RWPE2 (cell line): Measurements from ENCODE around the gene GRK2.
A peak's percentile ranks its signal among the peaks of the same experiment; 100 is the strongest.
"Not testable (repeated sequence)": the region's sequence is repeated elsewhere in the genome, so short reads cannot be mapped to it uniquely, and the experiment has no call there.

ENCODE experiments used
- ATAC-seq: fragments of 200-7000 bp; cut with Tn5 transposase; 3 replicates; pipeline ENCODE4 v1.9.1; 2021; ENCODE audit warnings: low read depth
- DNase-seq: peaks from one replicate; pipeline ENCODE4 v3.0.0-alpha.2; 2020; ENCODE audit warnings: low spot score
- H3K27ac ChIP-seq: fragments of 450-650 bp; 2 replicates; pipeline ENCODE4 v1.5.1; 2017; ENCODE audit warnings: mild to moderate bottlenecking; ENCODE audit not compliant: poor library complexity, severe bottlenecking
- H3K27me3 ChIP-seq: fragments of 250-450 bp; sonication (Bioruptor Pico); 2 replicates; pipeline ENCODE4 v1.5.1; 2021; ENCODE audit warnings: mild to moderate bottlenecking, moderate library complexity; ENCODE audit not compliant: insufficient read depth, poor library complexity, severe bottlenecking
- H3K36me3 ChIP-seq: fragments of 250-450 bp; sonication (Bioruptor Pico); 2 replicates; pipeline ENCODE4 v1.5.1; 2020; ENCODE audit warnings: low read depth, mild to moderate bottlenecking, moderate library complexity
- H3K4me1 ChIP-seq: fragments of 250-450 bp; sonication (Bioruptor Pico); 2 replicates; pipeline ENCODE4 v1.5.1; 2021; ENCODE audit warnings: mild to moderate bottlenecking, moderate library complexity; ENCODE audit not compliant: insufficient read depth, poor library complexity, severe bottlenecking
- H3K4me3 ChIP-seq: fragments of 250-450 bp; sonication (Bioruptor Pico); 2 replicates; pipeline ENCODE4 v1.5.1; 2021; ENCODE audit warnings: mild to moderate bottlenecking, moderate library complexity; ENCODE audit not compliant: severe bottlenecking
- H3K9me3 ChIP-seq: fragments of 250-450 bp; sonication (Bioruptor Pico); 2 replicates; pipeline ENCODE4 v1.5.1; 2021; ENCODE audit warnings: mild to moderate bottlenecking, moderate library complexity; ENCODE audit not compliant: severe bottlenecking
- TF ChIP-seq, protein P1 (sequence below): fragments of 450-650 bp; IDR thresholded peaks from one replicate; pipeline ENCODE4 v1.5.1; 2017; ENCODE audit warnings: mild to moderate bottlenecking, moderate library complexity; ENCODE audit not compliant: poor library complexity, severe bottlenecking

Gene GRK2

DNA sequence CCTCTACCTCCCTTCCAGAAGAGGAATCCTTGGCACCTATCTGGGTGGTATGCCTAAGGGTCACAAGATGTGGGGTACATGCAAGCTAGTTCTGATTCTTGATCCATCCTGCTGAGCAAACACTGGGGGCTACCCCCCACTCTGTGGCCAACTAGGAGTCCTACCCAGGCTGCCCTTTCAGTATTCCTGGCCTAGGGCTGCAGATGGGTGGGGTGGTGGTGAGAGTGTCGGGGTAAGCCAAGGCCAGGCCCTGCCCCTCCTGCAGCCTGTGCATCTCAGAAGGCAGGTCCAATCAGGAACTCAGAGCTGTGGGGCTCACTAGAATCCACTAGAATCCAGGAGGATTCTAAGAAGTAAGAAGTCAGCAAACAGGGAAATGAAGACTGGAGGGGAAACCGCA, 47.9 kb downstream of the GRK2 start:
- ATAC-seq, result no peak
- H3K4me1 ChIP-seq, result peaks cover 51% of the 10 kb centered on the region
- H3K9me3 ChIP-seq, result no peaks in the 10 kb centered on the region
- TF ChIP-seq, protein P1, sequence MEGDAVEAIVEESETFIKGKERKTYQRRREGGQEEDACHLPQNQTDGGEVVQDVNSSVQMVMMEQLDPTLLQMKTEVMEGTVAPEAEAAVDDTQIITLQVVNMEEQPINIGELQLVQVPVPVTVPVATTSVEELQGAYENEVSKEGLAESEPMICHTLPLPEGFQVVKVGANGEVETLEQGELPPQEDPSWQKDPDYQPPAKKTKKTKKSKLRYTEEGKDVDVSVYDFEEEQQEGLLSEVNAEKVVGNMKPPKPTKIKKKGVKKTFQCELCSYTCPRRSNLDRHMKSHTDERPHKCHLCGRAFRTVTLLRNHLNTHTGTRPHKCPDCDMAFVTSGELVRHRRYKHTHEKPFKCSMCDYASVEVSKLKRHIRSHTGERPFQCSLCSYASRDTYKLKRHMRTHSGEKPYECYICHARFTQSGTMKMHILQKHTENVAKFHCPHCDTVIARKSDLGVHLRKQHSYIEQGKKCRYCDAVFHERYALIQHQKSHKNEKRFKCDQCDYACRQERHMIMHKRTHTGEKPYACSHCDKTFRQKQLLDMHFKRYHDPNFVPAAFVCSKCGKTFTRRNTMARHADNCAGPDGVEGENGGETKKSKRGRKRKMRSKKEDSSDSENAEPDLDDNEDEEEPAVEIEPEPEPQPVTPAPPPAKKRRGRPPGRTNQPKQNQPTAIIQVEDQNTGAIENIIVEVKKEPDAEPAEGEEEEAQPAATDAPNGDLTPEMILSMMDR, result no peak
- H3K4me3 ChIP-seq, result no peak overlapping the region
- H3K27me3 ChIP-seq, result no peaks in the 10 kb centered on the region
- H3K36me3 ChIP-seq, result peaks cover 29% of the 10 kb centered on the region
- H3K27ac ChIP-seq, result peak overlapping the region; percentile 96
- DNase-seq, result no peak

DNA sequence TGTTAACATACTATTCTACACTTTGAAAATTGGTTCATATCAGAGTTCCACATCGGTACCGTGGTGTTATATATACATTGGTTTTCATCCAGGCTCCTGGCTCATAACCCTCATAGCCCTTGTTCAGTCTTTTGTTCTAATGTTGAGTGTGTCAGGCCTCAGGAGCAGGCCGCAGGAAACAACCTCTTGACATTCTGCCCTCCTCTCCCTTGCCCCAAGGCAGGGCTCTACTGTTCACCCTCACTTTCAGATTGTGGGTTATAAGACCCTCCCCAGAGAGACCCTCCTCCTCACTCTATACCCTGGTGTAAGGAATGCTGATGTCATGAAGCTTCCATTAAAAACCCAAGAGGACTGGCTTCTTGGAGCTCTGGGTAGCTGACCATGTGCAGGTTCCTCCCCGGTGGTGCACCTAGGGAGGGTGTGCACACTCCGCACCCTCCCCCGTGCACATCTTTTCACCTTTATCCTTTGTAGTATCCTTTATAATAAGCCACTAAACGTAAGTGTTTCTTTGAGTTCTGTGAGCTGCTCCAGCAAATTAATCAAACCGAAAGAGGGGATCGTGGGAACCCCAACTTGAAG, 49.1 kb downstream of the GRK2 start:
- no peaks in the 10 kb centered on the region for H3K27me3 ChIP-seq
- H3K27ac ChIP-seq, result no peak overlapping the region
- no peak overlapping the region for H3K4me3 ChIP-seq
- H3K9me3 ChIP-seq, result no peaks in the 10 kb centered on the region
- H3K4me1 ChIP-seq, result peaks cover 45% of the 10 kb centered on the region
- no peak for DNase-seq
- peaks cover 17% of the 10 kb centered on the region for H3K36me3 ChIP-seq
- TF ChIP-seq, protein P1, result no peak
- no peak for ATAC-seq

DNA sequence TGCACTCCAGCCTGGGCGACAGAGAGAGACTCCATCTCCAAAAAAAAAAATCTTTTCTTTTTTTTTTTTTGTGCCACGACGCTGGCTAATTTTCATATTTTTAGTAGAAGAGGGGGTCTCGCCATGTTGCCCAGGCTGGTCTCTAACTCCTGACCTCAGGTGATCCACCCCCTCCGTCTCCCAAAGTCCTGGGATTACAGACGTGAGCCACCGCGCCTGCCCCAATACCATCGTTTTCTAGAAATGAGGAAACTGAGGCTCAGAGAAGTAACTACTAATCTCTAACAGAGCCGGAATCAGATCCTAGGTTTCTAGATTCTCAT, 50.6 kb downstream of the GRK2 start:
- Histone ChIP-seq H3K36me3 (peaks cover 6% of the 10 kb centered on the region), H3K9me3 (no peaks in the 10 kb centered on the region), H3K27ac (peak overlapping the region; percentile 89), H3K4me3 (peak overlapping the region; percentile 65), H3K27me3 (no peaks in the 10 kb centered on the region), H3K4me1 (peaks cover 30% of the 10 kb centered on the region)
- ATAC-seq (no peak), DNase-seq (no peak)
- TF ChIP-seq, protein P1, result no peak

DNA sequence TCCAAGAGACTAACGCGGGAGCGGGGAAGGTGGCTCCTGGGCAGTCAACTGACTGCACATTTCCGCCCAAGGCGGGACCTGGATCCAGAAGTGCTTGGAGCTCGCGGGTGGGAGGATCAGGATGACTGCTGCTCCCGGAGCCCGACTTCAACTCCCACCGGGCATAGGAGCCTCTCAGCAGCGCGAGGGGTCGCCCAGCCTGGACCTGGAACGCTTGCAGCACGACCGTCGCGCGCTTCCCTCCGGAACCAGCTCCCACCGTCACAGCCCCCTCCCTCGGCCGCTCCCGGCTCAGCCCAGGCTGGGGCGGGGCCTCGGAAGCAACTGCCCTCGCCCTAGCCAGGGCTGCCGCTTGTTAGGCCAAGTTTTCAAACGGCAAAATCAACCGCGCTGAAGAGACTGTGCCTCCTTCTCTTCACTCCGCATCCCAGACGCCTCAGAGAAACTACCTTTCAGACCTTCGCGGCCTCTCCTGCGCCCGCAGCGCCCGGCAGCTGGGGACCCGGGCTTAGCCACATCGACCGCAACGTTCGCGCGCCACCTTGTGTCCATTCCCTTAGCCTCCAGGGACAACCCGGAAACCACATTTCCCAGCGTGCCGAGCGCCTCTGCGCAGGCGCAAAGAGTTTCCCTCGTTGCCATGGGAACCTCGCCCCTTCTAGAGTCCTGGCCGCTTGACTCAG, 51.1 kb downstream of the GRK2 start:
- Histone ChIP-seq H3K9me3 (no peaks in the 10 kb centered on the region), H3K27ac (peak overlapping the region; percentile 89), H3K36me3 (peaks cover under 1% of the 10 kb centered on the region; the same call in 1 of the 2 replicates), H3K4me3 (peak overlapping the region; percentile 65), H3K27me3 (no peaks in the 10 kb centered on the region), H3K4me1 (peaks cover 25% of the 10 kb centered on the region)
- ATAC-seq, result peak; percentile 66
- TF ChIP-seq, protein P1, result peak; percentile 97
- DNase-seq, result peak; percentile 94

DNA sequence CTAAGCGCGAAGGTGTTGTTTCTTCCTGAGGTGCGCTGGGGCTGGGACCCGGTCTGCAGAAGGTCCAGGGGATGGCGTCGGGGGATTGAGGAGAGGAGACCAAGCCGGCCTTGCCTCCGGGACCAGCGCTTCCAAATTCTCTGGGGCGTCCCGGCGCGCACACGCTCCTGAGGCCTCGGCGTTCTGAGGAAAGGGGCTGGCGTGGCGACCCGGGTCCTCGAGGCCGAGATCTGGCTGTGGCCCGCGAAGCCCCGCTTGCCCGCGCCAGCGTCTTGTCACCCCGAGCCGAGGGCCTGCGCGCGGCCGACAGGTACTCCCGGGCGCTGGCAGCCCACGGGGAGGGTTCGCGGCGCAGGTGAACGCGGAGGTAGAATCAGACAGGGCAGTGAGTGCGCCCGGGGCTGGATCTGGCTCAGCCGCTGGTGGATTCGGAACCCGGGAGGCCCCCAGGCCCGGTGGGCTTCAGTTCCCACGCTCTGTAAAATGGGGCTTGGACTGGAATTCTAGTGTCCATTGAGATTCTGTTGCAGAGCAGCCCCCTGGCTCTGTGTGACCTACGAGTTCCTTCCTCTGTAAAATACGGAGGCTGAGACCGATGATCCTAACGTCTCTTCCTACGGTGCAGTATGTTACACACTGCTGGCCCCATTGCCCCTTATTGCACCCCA, 51.7 kb downstream of the GRK2 start:
- no peak for DNase-seq
- TF ChIP-seq, protein P1, result peak; percentile 65
- Histone ChIP-seq H3K27ac (peak overlapping the region; percentile 89), H3K4me1 (peaks cover 19% of the 10 kb centered on the region), H3K4me3 (peak overlapping the region; percentile 65), H3K27me3 (no peaks in the 10 kb centered on the region), H3K9me3 (no peaks in the 10 kb centered on the region), H3K36me3 (no peaks in the 10 kb centered on the region)
- ATAC-seq, result peak; percentile 38

DNA sequence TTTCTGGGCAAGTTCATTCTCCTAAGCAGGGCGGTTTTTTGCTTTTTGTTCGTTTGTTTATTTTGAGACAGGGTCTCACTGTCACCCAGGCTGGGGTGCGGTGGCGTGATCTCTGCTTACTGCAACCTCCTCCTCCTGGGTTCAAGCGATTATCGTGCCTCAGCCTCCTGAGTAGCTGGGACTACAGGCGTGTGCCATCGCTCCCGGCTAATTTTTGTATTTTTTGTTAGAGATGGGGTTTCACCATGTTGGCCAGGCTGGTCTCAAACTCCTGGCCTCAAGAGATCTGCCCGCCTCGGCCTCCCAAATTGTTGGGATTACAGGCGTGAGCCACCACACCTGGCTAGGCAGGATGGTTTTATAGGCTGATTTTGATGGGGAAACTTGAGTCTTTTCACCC, 52.6 kb downstream of the GRK2 start:
- not testable (repeated sequence) for DNase-seq, H3K9me3 ChIP-seq, H3K27me3 ChIP-seq, H3K27ac ChIP-seq, H3K36me3 ChIP-seq, ATAC-seq
- H3K4me1 ChIP-seq, result peaks cover 10% of the 10 kb centered on the region
- H3K4me3 ChIP-seq, result peak overlapping the region; percentile 65
